Ovary (tissue), 3 donors: Measurements from ENCODE around the gene MPV17L2.

Experiments
- CTCF ChIP-seq, 3 donors: fragments of 450-650 bp in 2 of 3; fragments of 200-600 bp in 1 of 3; IDR thresholded peaks; one replicate each; pipeline versions ENCODE4 v1.5.1 to v1.8.0; 2016 to 2022; ENCODE audit warnings: antibody characterized with exemption in 3 of 3, mild to moderate bottlenecking in 1 of 3
- EP300 ChIP-seq: sonication (generic); formaldehyde crosslinking; IDR thresholded peaks from one replicate; pipeline ENCODE4 v1.6.1; 2017; ENCODE audit warnings: antibody characterized with exemption
- POLR2A ChIP-seq: fragments of 450-650 bp; IDR thresholded peaks from one replicate; pipeline ENCODE4 v1.6.1; 2017; ENCODE audit warnings: antibody characterized with exemption, mild to moderate bottlenecking, moderate library complexity
- donor health status: DM: no; HTN: no; CAD: no.

- TF ChIP-seq POLR2A (no peak), CTCF (IDR thresholded peaks at IDR 0.05) (no peak), EP300 (no peak)
These were observed 27.0 kb upstream of the MPV17L2 start for GRCh38 chr19:18165794-18166544.
